Activated naive CD8-positive, alpha-beta T cell treated with anti-CD3 and anti-CD28 coated beads for 36 hours (primary cell): ENCODE data around the gene KCNE2. TPM values are rescaled to one million over a fixed set of nuclear protein-coding genes. Genes with fewer than 3 reads are reported as not detected.

Experiments used
- DNase-seq: peaks from one replicate; pipeline ENCODE4 v3.0.0; 2021
- H3K27ac Mint-ChIP-seq: one replicate; pipeline ENCODE4 v1.8.0; 2022; ENCODE audit warnings: mild to moderate bottlenecking, moderate library complexity, mixed read lengths
- H3K27me3 Mint-ChIP-seq: one replicate; pipeline ENCODE4 v1.8.0; 2022; ENCODE audit warnings: mild to moderate bottlenecking, mixed read lengths
- H3K36me3 Mint-ChIP-seq: one replicate; pipeline ENCODE4 v1.8.0; 2021; ENCODE audit warnings: mild to moderate bottlenecking, mixed read lengths
- H3K4me1 Mint-ChIP-seq: one replicate; pipeline ENCODE4 v1.8.0; 2021; ENCODE audit warnings: mixed read lengths
- H3K4me3 Mint-ChIP-seq: one replicate; pipeline ENCODE4 v1.8.0; 2022; ENCODE audit warnings: mild to moderate bottlenecking, moderate library complexity, mixed read lengths
- H3K9me3 Mint-ChIP-seq: one replicate; pipeline ENCODE4 v1.8.0; 2022; ENCODE audit warnings: mixed read lengths
- total RNA-seq, 2 experiments: library from RNA; stranded (reverse); gene quantifications; one replicate each; pipeline ENCODE4 v1.2.3, GENCODE V29; 2021

Gene KCNE2
- total RNA-seq, 2 experiments from 2014 or later, result not detected

GRCh38 chr21:34344584-34344983 lies 19.2 kb upstream of the KCNE2 start:
- Mint-ChIP-seq H3K36me3 (no peaks in the 10 kb centered on the region), H3K9me3 (no peaks in the 10 kb centered on the region), H3K27me3 (no peaks in the 10 kb centered on the region), H3K27ac (no peak overlapping the region), H3K4me3 (no peak overlapping the region), H3K4me1 (peaks cover 6% of the 10 kb centered on the region)
- DNase-seq, result no peak

GRCh38 chr21:34345091-34345871 lies 18.5 kb upstream of the KCNE2 start:
- H3K4me3 Mint-ChIP-seq, result no peak overlapping the region
- no peak for DNase-seq
- no peaks in the 10 kb centered on the region for H3K9me3 Mint-ChIP-seq
- H3K36me3 Mint-ChIP-seq, result no peaks in the 10 kb centered on the region
- no peak overlapping the region for H3K27ac Mint-ChIP-seq
- H3K4me1 Mint-ChIP-seq, result peaks cover 6% of the 10 kb centered on the region
- H3K27me3 Mint-ChIP-seq, result no peaks in the 10 kb centered on the region

GRCh38 chr21:34345892-34346291 lies 17.9 kb upstream of the KCNE2 start:
- no peak for DNase-seq
- Mint-ChIP-seq H3K27ac (no peak overlapping the region), H3K4me3 (no peak overlapping the region), H3K4me1 (peaks cover 5% of the 10 kb centered on the region), H3K36me3 (no peaks in the 10 kb centered on the region), H3K27me3 (no peaks in the 10 kb centered on the region), H3K9me3 (no peaks in the 10 kb centered on the region)

GRCh38 chr21:34348890-34349519 lies 14.8 kb upstream of the KCNE2 start:
- Mint-ChIP-seq H3K4me3 (no peak overlapping the region), H3K36me3 (peaks cover 4% of the 10 kb centered on the region), H3K4me1 (peaks cover 9% of the 10 kb centered on the region), H3K27me3 (no peaks in the 10 kb centered on the region), H3K9me3 (peaks cover 4% of the 10 kb centered on the region), H3K27ac (no peak overlapping the region)
- no peak for DNase-seq

GRCh38 chr21:34351786-34352241 lies 12.0 kb upstream of the KCNE2 start:
- Mint-ChIP-seq H3K4me3 (no peak overlapping the region), H3K9me3 (peaks cover 4% of the 10 kb centered on the region), H3K36me3 (peaks cover 4% of the 10 kb centered on the region), H3K27ac (no peak overlapping the region), H3K4me1 (peaks cover 10% of the 10 kb centered on the region), H3K27me3 (peaks cover 12% of the 10 kb centered on the region)
- DNase-seq, result peak; percentile 18

GRCh38 chr21:34352556-34352955 lies 11.2 kb upstream of the KCNE2 start:
- H3K4me1 Mint-ChIP-seq, result peaks cover 10% of the 10 kb centered on the region
- no peak overlapping the region for H3K27ac Mint-ChIP-seq
- H3K4me3 Mint-ChIP-seq, result no peak overlapping the region
- peaks cover 4% of the 10 kb centered on the region for H3K9me3 Mint-ChIP-seq
- peaks cover 4% of the 10 kb centered on the region for H3K36me3 Mint-ChIP-seq
- peaks cover 12% of the 10 kb centered on the region for H3K27me3 Mint-ChIP-seq
- DNase-seq, result no peak

- Mint-ChIP-seq H3K27me3 (peaks cover 12% of the 10 kb centered on the region), H3K36me3 (peaks cover 4% of the 10 kb centered on the region), H3K4me1 (peaks cover 5% of the 10 kb centered on the region), H3K4me3 (no peak overlapping the region), H3K27ac (no peak overlapping the region), H3K9me3 (peaks cover 4% of the 10 kb centered on the region)
- DNase-seq, result no peak
Measured at GRCh38 chr21:34353182-34353581, 10.6 kb upstream of the KCNE2 start.

GRCh38 chr21:34354836-34355235 lies 9.0 kb upstream of the KCNE2 start:
- DNase-seq, result no peak
- Mint-ChIP-seq H3K4me1 (peaks cover 5% of the 10 kb centered on the region), H3K9me3 (peaks cover 6% of the 10 kb centered on the region), H3K27me3 (peaks cover 20% of the 10 kb centered on the region), H3K36me3 (peaks cover 4% of the 10 kb centered on the region), H3K27ac (no peak overlapping the region), H3K4me3 (no peak overlapping the region)

- Mint-ChIP-seq H3K36me3 (peaks cover 4% of the 10 kb centered on the region), H3K27ac (no peak overlapping the region), H3K4me1 (peaks cover 5% of the 10 kb centered on the region), H3K27me3 (peaks cover 20% of the 10 kb centered on the region), H3K9me3 (peaks cover 6% of the 10 kb centered on the region), H3K4me3 (no peak overlapping the region)
- DNase-seq, result no peak
Measured at GRCh38 chr21:34355570-34355969, 8.2 kb upstream of the KCNE2 start.

- H3K9me3 Mint-ChIP-seq, result peaks cover 2% of the 10 kb centered on the region
- no peak overlapping the region for H3K4me3 Mint-ChIP-seq
- no peak overlapping the region for H3K27ac Mint-ChIP-seq
- no peaks in the 10 kb centered on the region for H3K36me3 Mint-ChIP-seq
- peaks cover 32% of the 10 kb centered on the region for H3K27me3 Mint-ChIP-seq
- peaks cover 11% of the 10 kb centered on the region for H3K4me1 Mint-ChIP-seq
- no peak for DNase-seq
Measured at GRCh38 chr21:34357889-34358288, 5.9 kb upstream of the KCNE2 start.

GRCh38 chr21:34358866-34359265 lies 4.9 kb upstream of the KCNE2 start:
- Mint-ChIP-seq H3K27me3 (peaks cover 32% of the 10 kb centered on the region), H3K9me3 (peaks cover 2% of the 10 kb centered on the region), H3K27ac (no peak overlapping the region), H3K36me3 (no peaks in the 10 kb centered on the region), H3K4me1 (peaks cover 8% of the 10 kb centered on the region), H3K4me3 (no peak overlapping the region)
- DNase-seq, result no peak

- DNase-seq, result no peak
- H3K4me3 Mint-ChIP-seq, result no peak overlapping the region
- no peak overlapping the region for H3K27ac Mint-ChIP-seq
- H3K9me3 Mint-ChIP-seq, result peaks cover 2% of the 10 kb centered on the region
- peaks cover 6% of the 10 kb centered on the region for H3K4me1 Mint-ChIP-seq
- H3K36me3 Mint-ChIP-seq, result no peaks in the 10 kb centered on the region
- H3K27me3 Mint-ChIP-seq, result peaks cover 25% of the 10 kb centered on the region
Measured at GRCh38 chr21:34360488-34361241, 3.1 kb upstream of the KCNE2 start.

- Mint-ChIP-seq H3K36me3 (no peaks in the 10 kb centered on the region), H3K27ac (no peak overlapping the region), H3K4me3 (no peak overlapping the region), H3K4me1 (peaks cover 6% of the 10 kb centered on the region), H3K9me3 (peaks cover 2% of the 10 kb centered on the region), H3K27me3 (peaks cover 20% of the 10 kb centered on the region)
- no peak for DNase-seq
Measured at GRCh38 chr21:34362136-34362444, 1.7 kb upstream of the KCNE2 start.

GRCh38 chr21:34362670-34363069 lies 1.1 kb upstream of the KCNE2 start:
- Mint-ChIP-seq H3K36me3 (no peaks in the 10 kb centered on the region), H3K9me3 (peaks cover 2% of the 10 kb centered on the region), H3K27ac (no peak overlapping the region), H3K27me3 (peaks cover 20% of the 10 kb centered on the region), H3K4me1 (peaks cover 6% of the 10 kb centered on the region), H3K4me3 (no peak overlapping the region)
- no peak for DNase-seq

GRCh38 chr21:34364921-34365320 lies 1.1 kb downstream of the KCNE2 start:
- Mint-ChIP-seq H3K4me3 (no peak overlapping the region), H3K27ac (no peak overlapping the region), H3K36me3 (no peaks in the 10 kb centered on the region), H3K4me1 (peaks cover 6% of the 10 kb centered on the region), H3K9me3 (no peaks in the 10 kb centered on the region), H3K27me3 (peaks cover 12% of the 10 kb centered on the region)
- DNase-seq, result no peak
